Activated T-helper 2 cell treated with anti-CD3 and anti-CD28 coated beads, Interferon-gamma antibody, Interleukin-2, Interleukin-4, amounts not matched to agents 10 μg/mL and 5 μg/mL and 100 μg/mL, durations not matched to agents 14 hours and 24 hours and 36 hours (primary cell): ENCODE data around the gene ALDOC. TPM values are rescaled to one million over a fixed set of nuclear protein-coding genes. Genes with fewer than 3 reads are reported as not detected.
A peak's percentile ranks its signal among the peaks of the same experiment; 100 is the strongest.

ENCODE experiments used
- DNase-seq: peaks from one replicate; pipeline ENCODE4 v3.0.0; 2021; ENCODE audit warnings: low spot score
- H3K27ac Mint-ChIP-seq: one replicate; pipeline ENCODE4 v1.8.0; 2021; ENCODE audit warnings: mixed read lengths
- H3K27me3 Mint-ChIP-seq: one replicate; pipeline ENCODE4 v1.8.0; 2021; ENCODE audit warnings: low read depth, mixed read lengths
- H3K36me3 Mint-ChIP-seq: one replicate; pipeline ENCODE4 v1.8.0; 2021; ENCODE audit warnings: low read depth, mixed read lengths
- H3K4me1 Mint-ChIP-seq: one replicate; pipeline ENCODE4 v1.8.0; 2021; ENCODE audit warnings: low read depth, mixed read lengths
- H3K4me3 Mint-ChIP-seq: one replicate; pipeline ENCODE4 v1.8.0; 2021; ENCODE audit warnings: low read depth, mild to moderate bottlenecking, moderate library complexity, mixed read lengths
- H3K9me3 Mint-ChIP-seq: one replicate; pipeline ENCODE4 v1.8.0; 2021; ENCODE audit warnings: mixed read lengths
- intact Hi-C: fragments of 100-400 bp; cut with micrococcal nuclease; formaldehyde crosslinking; loops from one replicate; pipeline ENCODE4 v1.15.1; 2023
- total RNA-seq: library from RNA; stranded (reverse); gene quantifications from 2 replicates; pipeline ENCODE4 v1.2.3, GENCODE V29; 2022

Gene ALDOC
- total RNA-seq, 1 donor from 2014 or later, result 95.0 TPM

DNA sequence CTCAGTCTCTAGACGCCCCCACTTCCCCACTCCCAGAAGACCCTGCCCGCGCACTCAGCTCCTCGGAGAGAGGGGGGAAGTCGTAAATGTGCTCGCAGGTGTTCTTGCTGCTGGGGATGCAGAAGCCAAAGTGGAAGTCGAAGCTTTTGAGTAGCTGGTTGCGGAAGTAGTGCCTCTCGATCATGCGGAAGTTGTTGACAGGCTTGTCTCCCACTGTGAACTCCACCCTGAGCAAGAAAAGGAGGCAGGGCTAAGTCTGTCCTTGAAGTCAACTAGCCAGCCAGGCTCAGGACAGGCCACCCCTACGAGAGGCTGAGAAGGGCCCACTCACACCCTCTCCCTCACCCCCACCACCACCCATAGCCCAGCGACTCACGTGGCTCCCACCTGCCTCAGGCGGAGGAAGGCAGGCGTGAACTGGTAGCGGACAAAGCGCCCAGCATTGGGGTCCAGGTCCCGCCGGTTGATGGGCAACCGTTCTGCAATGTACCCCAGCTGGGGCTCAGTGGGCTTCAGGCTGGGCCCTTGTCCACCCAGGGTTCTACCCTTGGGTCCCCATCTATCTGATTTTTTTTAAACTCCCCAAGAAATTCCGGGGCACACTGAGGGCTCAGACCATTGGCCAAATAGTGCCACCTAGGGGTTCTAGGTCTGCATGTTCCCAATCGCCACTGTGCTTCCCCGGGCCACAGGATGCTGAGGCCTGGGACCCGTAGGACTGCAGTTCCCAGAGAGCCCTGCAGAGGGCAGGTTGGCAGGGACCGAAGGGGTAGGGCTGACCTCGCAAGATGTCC is 28.9 kb downstream of the ALDOC start:
- Mint-ChIP-seq H3K27me3 (no peaks in the 10 kb centered on the region), H3K4me3 (peak overlapping the region; percentile 27), H3K4me1 (peaks cover 42% of the 10 kb centered on the region), H3K27ac (peak overlapping the region; percentile 74), H3K36me3 (peaks cover 6% of the 10 kb centered on the region), H3K9me3 (no peaks in the 10 kb centered on the region)
- intact Hi-C loops, result loop anchor here (10.0 kb wide), 1 partner anchor 133 kb away; no protein-coding TSS in a partner anchor
- peak; percentile 59 for DNase-seq

DNA sequence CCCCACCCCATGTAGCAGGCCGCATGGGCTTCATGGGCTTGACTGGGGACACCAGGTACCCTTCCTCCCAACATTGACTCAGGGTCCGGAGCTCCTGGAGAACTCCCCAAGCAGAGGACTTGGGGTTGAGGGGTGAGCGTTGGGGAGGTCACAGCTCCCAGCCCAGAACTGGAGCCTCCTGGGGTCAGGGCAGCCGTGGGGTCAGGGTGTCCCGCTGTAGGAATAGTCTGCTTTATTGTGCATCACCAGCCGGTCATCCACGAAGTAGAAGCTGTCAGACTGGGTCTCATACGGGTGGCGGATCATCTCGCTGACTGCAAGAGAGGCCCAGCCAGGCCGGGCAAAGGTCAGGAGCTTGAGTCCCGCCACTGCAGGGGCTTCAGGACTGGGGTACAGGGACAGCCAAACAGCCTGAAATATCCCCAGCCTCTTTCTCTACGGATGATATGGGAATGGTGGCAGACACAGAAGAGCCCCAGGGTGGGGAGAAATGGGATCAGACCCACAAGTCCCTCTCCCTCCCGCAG is 29.5 kb downstream of the ALDOC start:
- Mint-ChIP-seq H3K4me3 (no peak overlapping the region), H3K36me3 (peaks cover 4% of the 10 kb centered on the region), H3K27ac (no peak overlapping the region), H3K4me1 (peaks cover 40% of the 10 kb centered on the region), H3K9me3 (no peaks in the 10 kb centered on the region), H3K27me3 (no peaks in the 10 kb centered on the region)
- intact Hi-C loops, result loop anchor here (10.0 kb wide), 1 partner anchor 132 kb away; no protein-coding TSS in a partner anchor
- no peak for DNase-seq

DNA sequence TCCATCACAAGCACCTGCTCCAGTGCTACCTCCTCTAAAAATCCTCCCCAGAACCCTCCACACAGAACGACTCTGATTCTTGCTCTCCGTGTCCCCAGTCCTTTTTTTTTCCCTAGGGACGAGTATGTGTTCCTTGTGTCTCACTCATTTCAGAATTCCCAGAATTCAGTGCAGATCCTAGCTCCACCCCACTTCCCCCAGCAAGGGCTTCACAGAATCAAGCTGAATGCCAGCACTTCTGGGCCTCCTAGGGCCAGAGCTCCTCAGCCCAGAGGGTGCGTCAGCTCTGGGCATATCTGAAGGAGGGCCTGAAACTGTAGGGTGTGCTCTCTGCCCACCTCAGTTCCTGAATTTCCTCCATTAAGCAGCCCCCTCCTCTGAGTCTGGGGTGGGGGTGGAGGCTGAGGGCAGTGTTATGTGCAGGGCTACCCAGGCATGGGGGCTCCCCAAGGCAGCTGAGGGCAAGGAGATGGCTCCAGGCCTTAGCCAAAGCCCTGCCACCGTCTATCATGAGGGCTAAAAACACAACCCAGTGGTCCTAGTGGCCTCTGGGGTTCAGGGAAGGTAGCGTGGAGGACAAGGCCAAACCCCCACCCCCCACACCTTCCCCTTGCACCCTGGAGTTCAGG is 30.8 kb downstream of the ALDOC start:
- H3K36me3 Mint-ChIP-seq, result peaks cover 4% of the 10 kb centered on the region
- no peak overlapping the region for H3K27ac Mint-ChIP-seq
- intact Hi-C loops, result loop anchor here (10.0 kb wide), 1 partner anchor 131 kb away; no protein-coding TSS in a partner anchor

DNA sequence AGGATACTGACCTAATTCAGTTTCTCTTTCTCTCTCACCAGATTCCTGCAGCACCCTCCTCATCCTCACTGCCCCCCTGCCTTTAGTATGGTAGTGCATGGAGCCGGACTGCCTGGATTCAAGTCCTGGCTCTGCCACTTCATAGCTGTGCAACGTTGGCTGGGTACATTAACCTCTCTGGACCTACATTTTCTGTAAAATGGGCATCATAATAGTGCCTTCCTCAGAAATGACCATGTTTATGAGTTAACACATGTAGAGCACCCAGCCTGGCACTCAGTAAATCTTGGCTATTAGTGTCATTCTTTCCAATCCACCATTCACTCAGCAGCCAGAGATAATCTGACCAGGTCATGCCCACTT is 31.6 kb downstream of the ALDOC start:
- Mint-ChIP-seq H3K36me3 (peaks cover 4% of the 10 kb centered on the region), H3K27me3 (no peaks in the 10 kb centered on the region), H3K4me1 (peaks cover 21% of the 10 kb centered on the region), H3K9me3 (no peaks in the 10 kb centered on the region), H3K4me3 (no peak overlapping the region), H3K27ac (no peak overlapping the region)
- DNase-seq, result no peak
- intact Hi-C loops, result loop anchor here (10.0 kb wide), 1 partner anchor 130 kb away; no protein-coding TSS in a partner anchor

More for the DNA sequence above, 30.8 kb downstream of the ALDOC start:
- Mint-ChIP-seq H3K9me3 (no peaks in the 10 kb centered on the region), H3K4me3 (no peak overlapping the region), H3K27me3 (no peaks in the 10 kb centered on the region), H3K4me1 (peaks cover 29% of the 10 kb centered on the region)
- DNase-seq, result no peak

GRCh38 chr17:28544402-28545140 is 32.1 kb downstream of the ALDOC start:
- H3K27me3 Mint-ChIP-seq, result no peaks in the 10 kb centered on the region
- DNase-seq, result no peak
- H3K36me3 Mint-ChIP-seq, result peaks cover 4% of the 10 kb centered on the region
- H3K4me1 Mint-ChIP-seq, result peaks cover 16% of the 10 kb centered on the region
- no peak overlapping the region for H3K4me3 Mint-ChIP-seq
- intact Hi-C loops, result loop anchor here (10.0 kb wide), 1 partner anchor 130 kb away; no protein-coding TSS in a partner anchor
- H3K9me3 Mint-ChIP-seq, result no peaks in the 10 kb centered on the region
- no peak overlapping the region for H3K27ac Mint-ChIP-seq

- intact Hi-C loops, result loop anchor here (10.0 kb wide), 1 partner anchor 127 kb away; no protein-coding TSS in a partner anchor
- Mint-ChIP-seq H3K4me3 (no peak overlapping the region), H3K9me3 (no peaks in the 10 kb centered on the region), H3K27ac (no peak overlapping the region), H3K36me3 (no peaks in the 10 kb centered on the region), H3K27me3 (no peaks in the 10 kb centered on the region), H3K4me1 (no peaks in the 10 kb centered on the region)
- no peak for DNase-seq
These were observed 35.3 kb downstream of the ALDOC start for GRCh38 chr17:28541439-28541838.

- H3K4me1 Mint-ChIP-seq, result no peaks in the 10 kb centered on the region
These were observed 36.5 kb downstream of the ALDOC start for GRCh38 chr17:28540231-28540630.

DNA sequence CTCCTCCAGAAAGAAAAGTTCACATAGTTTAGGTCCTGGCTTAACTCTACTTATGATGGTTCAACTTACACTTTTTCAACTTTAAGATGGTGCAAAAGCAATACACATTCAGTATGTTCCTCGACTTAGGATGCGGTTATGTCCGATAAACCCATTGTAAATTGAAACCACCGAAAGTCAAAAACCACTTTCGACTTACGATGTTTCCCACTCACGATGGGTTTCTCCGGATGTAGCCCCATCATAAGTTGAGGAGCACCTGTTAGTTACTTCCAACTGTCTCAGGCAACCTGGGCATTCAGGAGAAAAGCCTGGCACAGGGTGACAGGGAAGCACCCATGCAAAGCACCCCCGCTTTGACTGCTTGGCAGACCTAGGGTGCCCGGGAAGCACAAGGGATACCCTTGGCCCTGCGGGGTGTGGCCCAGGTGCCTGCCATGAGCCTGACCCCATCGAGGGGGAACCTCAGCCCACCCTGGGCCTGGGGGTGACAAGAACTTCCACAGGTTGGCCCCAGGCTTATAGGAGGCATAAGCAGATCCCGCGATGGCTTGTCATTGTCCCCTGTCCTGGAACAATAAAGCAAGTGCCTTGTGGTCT is 38.3 kb downstream of the ALDOC start:
- Mint-ChIP-seq H3K36me3 (no peaks in the 10 kb centered on the region), H3K9me3 (no peaks in the 10 kb centered on the region), H3K4me3 (no peak overlapping the region), H3K4me1 (no peaks in the 10 kb centered on the region), H3K27me3 (no peaks in the 10 kb centered on the region), H3K27ac (no peak overlapping the region)
- DNase-seq, result no peak
- intact Hi-C loops, result no loop called here

More at GRCh38 chr17:28540231-28540630, 36.5 kb downstream of the ALDOC start:
- no peaks in the 10 kb centered on the region for H3K9me3 Mint-ChIP-seq
- no peak overlapping the region for H3K4me3 Mint-ChIP-seq
- no peaks in the 10 kb centered on the region for H3K27me3 Mint-ChIP-seq
- H3K36me3 Mint-ChIP-seq, result no peaks in the 10 kb centered on the region
- no peak for DNase-seq
- intact Hi-C loops, result loop anchor here (1.0 to 10.0 kb wide), 2 partner anchors 46 to 125 kb away; no protein-coding TSS in a partner anchor
- H3K27ac Mint-ChIP-seq, result no peak overlapping the region

DNA sequence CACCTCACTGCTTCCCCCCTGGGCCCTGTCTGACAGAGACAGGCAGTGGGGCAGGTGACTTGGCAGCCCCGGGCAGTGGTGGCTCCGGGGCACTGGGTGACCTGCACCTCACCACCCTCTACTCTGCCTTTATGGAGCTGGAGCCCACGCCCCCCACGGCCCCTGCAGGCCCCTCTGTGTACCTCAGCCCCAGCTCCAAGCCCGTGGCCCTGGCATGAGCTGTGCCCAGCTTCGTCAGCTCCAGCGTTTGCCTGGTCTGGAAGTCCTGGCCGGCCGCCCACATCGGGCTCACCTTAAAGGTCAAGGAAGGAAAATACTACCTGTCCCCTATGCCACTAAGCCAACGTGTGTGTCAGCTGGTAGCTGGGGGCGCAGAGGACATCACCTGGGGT is 39.5 kb downstream of the ALDOC start:
- no peak overlapping the region for H3K4me3 Mint-ChIP-seq
- no peaks in the 10 kb centered on the region for H3K9me3 Mint-ChIP-seq
- DNase-seq, result no peak
- no peak overlapping the region for H3K27ac Mint-ChIP-seq
- intact Hi-C loops, result no loop called here
- no peaks in the 10 kb centered on the region for H3K36me3 Mint-ChIP-seq
- H3K27me3 Mint-ChIP-seq, result no peaks in the 10 kb centered on the region
- H3K4me1 Mint-ChIP-seq, result no peaks in the 10 kb centered on the region

DNA sequence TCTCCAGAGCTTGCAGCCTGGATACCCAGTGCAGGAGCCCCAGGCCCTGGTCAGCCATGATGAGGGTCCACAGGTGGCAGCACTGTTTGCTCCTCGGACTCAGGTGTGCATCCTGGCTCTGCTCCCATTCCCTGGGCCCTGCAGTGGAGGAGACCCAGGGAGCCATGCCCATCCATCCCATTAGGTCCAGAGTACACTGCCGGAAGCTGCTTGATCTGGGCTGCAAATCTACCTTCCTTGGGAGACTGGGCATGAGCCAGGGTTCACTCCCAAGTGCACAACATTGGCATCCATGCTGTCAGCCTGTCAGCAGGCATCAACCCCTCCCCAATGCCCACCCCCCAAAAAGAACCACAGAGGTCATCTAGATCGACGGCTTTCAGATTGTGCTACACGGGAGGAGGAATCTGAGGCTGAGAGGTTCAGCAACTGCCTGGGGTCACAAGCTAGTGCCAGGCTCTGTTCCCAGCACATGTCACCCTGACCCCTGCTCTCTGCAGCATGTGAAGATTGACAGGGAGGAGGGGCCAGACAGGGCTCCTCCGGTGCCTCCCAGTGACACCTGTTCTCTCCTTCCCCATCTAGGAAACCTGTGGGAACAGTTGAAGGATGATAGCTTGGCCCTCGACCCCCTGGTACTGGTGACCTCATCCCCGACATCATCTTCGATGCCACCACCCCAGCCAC is 40.0 kb downstream of the ALDOC start:
- intact Hi-C loops, result no loop called here
- Mint-ChIP-seq H3K4me1 (no peaks in the 10 kb centered on the region), H3K27me3 (no peaks in the 10 kb centered on the region), H3K27ac (no peak overlapping the region), H3K36me3 (no peaks in the 10 kb centered on the region), H3K4me3 (no peak overlapping the region), H3K9me3 (no peaks in the 10 kb centered on the region)
- DNase-seq, result no peak

DNA sequence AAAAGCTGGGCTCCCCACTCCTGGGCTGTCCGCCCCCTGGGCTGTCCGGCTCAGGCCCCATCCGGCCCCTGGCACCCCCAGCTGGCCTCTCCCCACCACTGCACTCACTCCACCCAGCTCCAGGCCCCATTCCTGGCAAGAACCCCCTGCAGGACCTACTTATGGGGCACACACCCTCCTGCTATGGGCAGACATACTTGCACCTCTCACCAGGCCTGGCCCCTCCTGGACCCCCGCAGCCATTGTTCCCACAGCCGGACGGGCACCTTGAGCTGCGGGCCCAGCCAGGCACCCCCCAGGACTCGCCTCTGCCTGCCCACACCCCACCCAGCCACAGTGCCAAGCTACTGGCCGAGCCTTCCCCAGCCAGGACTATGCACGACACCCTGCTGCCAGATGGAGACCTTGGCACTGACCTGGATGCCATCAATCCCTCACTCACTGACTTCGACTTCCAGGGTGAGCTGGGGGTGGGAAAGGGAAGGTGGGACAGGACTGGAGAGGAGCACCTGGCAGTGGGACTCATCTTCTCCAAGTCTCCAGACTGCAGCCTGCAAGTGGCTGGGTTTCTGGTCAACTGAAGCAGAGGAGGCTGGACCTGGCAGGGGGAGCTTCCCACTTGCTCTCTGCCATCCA is 41.8 kb downstream of the ALDOC start:
- no peak overlapping the region for H3K4me3 Mint-ChIP-seq
- no peaks in the 10 kb centered on the region for H3K4me1 Mint-ChIP-seq
- DNase-seq, result no peak
- no peaks in the 10 kb centered on the region for H3K9me3 Mint-ChIP-seq
- intact Hi-C loops, result no loop called here
- no peaks in the 10 kb centered on the region for H3K27me3 Mint-ChIP-seq
- no peak overlapping the region for H3K27ac Mint-ChIP-seq
- H3K36me3 Mint-ChIP-seq, result no peaks in the 10 kb centered on the region
